Stimulated activated CD4-positive, alpha-beta T cell treated with anti-CD3 and anti-CD28 coated beads, Interleukin-2, amount 100 ng/mL, for 4 hours (primary cell): ENCODE data around the gene CEP72.
"Not testable (repeated sequence)": the region's sequence is repeated elsewhere in the genome, so short reads cannot be mapped to it uniquely, and the experiment has no call there.

Experiments
- DNase-seq: peaks from one replicate; pipeline ENCODE4 v3.0.0-alpha.2; 2020; ENCODE audit warnings: low read depth

The CEP72 gene

GRCh38 chr5:598564-598890, 13.6 kb upstream of the CEP72 start:
- no peak for DNase-seq

- no peak for DNase-seq
Observed at GRCh38 chr5:600886-601541, 11.1 kb upstream of the CEP72 start.

GRCh38 chr5:601771-602465, 10.2 kb upstream of the CEP72 start:
- no peak for DNase-seq

- no peak for DNase-seq
Observed at GRCh38 chr5:602466-603035, 9.6 kb upstream of the CEP72 start.

GRCh38 chr5:603081-603998, 8.8 kb upstream of the CEP72 start:
- DNase-seq = no peak

GRCh38 chr5:604391-604831, 7.7 kb upstream of the CEP72 start:
- no peak for DNase-seq

- DNase-seq = not testable (repeated sequence)
Observed at GRCh38 chr5:605090-605489, 7.0 kb upstream of the CEP72 start.

GRCh38 chr5:606061-606460, 6.1 kb upstream of the CEP72 start:
- DNase-seq = no peak

GRCh38 chr5:606526-607399, 5.4 kb upstream of the CEP72 start:
- no peak for DNase-seq

- DNase-seq = no peak
Observed at GRCh38 chr5:607541-608428, 4.4 kb upstream of the CEP72 start.

- no peak for DNase-seq
Observed at GRCh38 chr5:608429-609370, 3.4 kb upstream of the CEP72 start.

GRCh38 chr5:609506-609905, 2.6 kb upstream of the CEP72 start:
- no peak for DNase-seq

- no peak for DNase-seq
Observed at GRCh38 chr5:610011-610743, 2.0 kb upstream of the CEP72 start.

GRCh38 chr5:610744-611730, 1.1 kb upstream of the CEP72 start:
- no peak for DNase-seq

GRCh38 chr5:612498-613424, 621 bp downstream of the CEP72 start:
- no peak for DNase-seq

- DNase-seq = no peak
Observed at GRCh38 chr5:616484-617039, 4.4 kb downstream of the CEP72 start.
